ENCODE results near the gene DCAF4. TPM values are rescaled to one million over a fixed set of nuclear protein-coding genes. Genes with fewer than 3 reads are reported as not detected.
"Not testable (repeated sequence)": the region's sequence is repeated elsewhere in the genome, so short reads cannot be mapped to it uniquely, and the experiment has no call there.

Gene DCAF4
- total and polyA plus RNA-seq, 2 donors = 5.9 to 16.6 TPM

- peaks cover 3% of the 10 kb centered on the region for H3K36me3 ChIP-seq (ENCODE audit: insufficient read depth)
- 95% methylated on average over 8 of the region's 8 CpGs for WGBS
- no peak overlapping the region for H3K27ac ChIP-seq (ENCODE audit: low read depth)
- H3K4me3 ChIP-seq (ENCODE audit: low read depth, low read length) = no peak overlapping the region
- no peak for DNase-seq (ENCODE audit: extremely low spot score)
- no peaks in the 10 kb centered on the region for H3K4me1 ChIP-seq (ENCODE audit: insufficient read depth)
Observed at GRCh38 chr14:72980863-72981262, 54.6 kb downstream of the DCAF4 start.

GRCh38 chr14:72982146-72982708 is 56.0 kb downstream of the DCAF4 start:
- 85% methylated on average over 3 of the region's 3 CpGs for WGBS
- Histone ChIP-seq H3K4me1 (ENCODE audit: insufficient read depth) (no peaks in the 10 kb centered on the region), H3K4me3 (ENCODE audit: low read depth, low read length) (no peak overlapping the region), H3K36me3 (ENCODE audit: insufficient read depth) (peaks cover 3% of the 10 kb centered on the region), H3K27ac (ENCODE audit: low read depth) (no peak overlapping the region)
- DNase-seq (ENCODE audit: extremely low spot score) = no peak

DNA sequence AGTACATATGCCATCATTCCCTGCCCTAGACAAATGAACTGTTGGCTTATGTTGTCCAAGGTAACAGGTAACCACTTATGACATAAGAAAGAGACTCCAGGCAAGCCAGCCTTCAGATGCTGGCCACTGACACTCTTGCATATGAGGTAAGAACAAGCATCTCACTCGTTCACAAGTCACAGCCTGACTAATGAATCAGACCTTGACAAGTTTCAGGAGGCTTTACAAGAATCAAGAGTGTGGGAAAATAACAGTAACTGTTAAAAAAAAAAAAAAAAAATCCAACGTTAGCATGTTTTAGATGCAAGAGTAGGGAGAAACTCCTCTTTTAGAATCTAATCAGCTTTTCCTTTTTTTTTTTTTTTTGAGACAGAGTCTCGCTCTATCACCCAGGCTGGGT is 60.0 kb downstream of the DCAF4 start:
- DNase-seq (ENCODE audit: extremely low spot score) = no peak
- H3K27ac ChIP-seq (ENCODE audit: low read depth) = no peak overlapping the region
- no peak overlapping the region for H3K4me3 ChIP-seq (ENCODE audit: low read depth, low read length)
- no peaks in the 10 kb centered on the region for H3K4me1 ChIP-seq (ENCODE audit: insufficient read depth)
- H3K36me3 ChIP-seq (ENCODE audit: insufficient read depth) = peaks cover 3% of the 10 kb centered on the region
- WGBS = 81% methylated on average over 3 of the region's 3 CpGs

GRCh38 chr14:72986857-72987256 is 60.6 kb downstream of the DCAF4 start:
- 90% methylated on average over 2 of the region's 2 CpGs for WGBS
- H3K36me3 ChIP-seq (ENCODE audit: insufficient read depth) = no peaks in the 10 kb centered on the region

DNA sequence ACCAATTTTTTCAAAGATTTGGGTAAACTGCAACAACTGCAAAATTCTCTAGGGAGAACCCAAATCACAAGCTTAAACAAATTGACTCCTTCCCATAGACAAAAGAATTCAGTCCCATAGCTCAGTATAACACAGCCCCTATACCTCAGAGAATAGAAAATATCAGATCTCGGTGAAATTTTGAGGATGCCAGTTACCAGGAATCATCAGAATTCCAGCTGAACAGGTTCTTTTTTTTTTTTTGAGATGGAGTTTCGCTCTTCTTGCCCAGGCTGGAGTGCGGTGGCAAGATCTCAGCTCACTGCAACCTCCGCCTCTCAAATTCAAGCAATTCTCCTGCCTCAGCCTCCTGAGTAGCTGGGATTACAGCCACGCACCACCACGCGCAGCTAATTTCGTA is 63.9 kb downstream of the DCAF4 start:
- Histone ChIP-seq H3K4me1 (ENCODE audit: insufficient read depth) (no peaks in the 10 kb centered on the region), H3K4me3 (ENCODE audit: low read depth, low read length) (no peak overlapping the region), H3K27ac (ENCODE audit: low read depth) (no peak overlapping the region), H3K36me3 (ENCODE audit: insufficient read depth) (no peaks in the 10 kb centered on the region)
- DNase-seq (ENCODE audit: extremely low spot score) = no peak
- 97% methylated on average over 8 of the region's 8 CpGs for WGBS

More at GRCh38 chr14:72986857-72987256, 60.6 kb downstream of the DCAF4 start:
- Histone ChIP-seq H3K4me3 (ENCODE audit: low read depth, low read length) (no peak overlapping the region), H3K4me1 (ENCODE audit: insufficient read depth) (no peaks in the 10 kb centered on the region), H3K27ac (ENCODE audit: low read depth) (no peak overlapping the region)
- no peak for DNase-seq (ENCODE audit: extremely low spot score)

- Histone ChIP-seq H3K4me3 (ENCODE audit: low read depth, low read length) (no peak overlapping the region), H3K4me1 (ENCODE audit: insufficient read depth) (no peaks in the 10 kb centered on the region), H3K36me3 (ENCODE audit: insufficient read depth) (no peaks in the 10 kb centered on the region), H3K27ac (ENCODE audit: low read depth) (no peak overlapping the region)
- WGBS = 92% methylated on average over 6 of the region's 6 CpGs
- no peak for DNase-seq (ENCODE audit: extremely low spot score)
Observed at GRCh38 chr14:72996916-72997315, 70.7 kb downstream of the DCAF4 start.

GRCh38 chr14:72998252-72998903 is 72.1 kb downstream of the DCAF4 start:
- 94% methylated on average over 2 of the region's 2 CpGs for WGBS
- Histone ChIP-seq H3K27ac (ENCODE audit: low read depth) (no peak overlapping the region), H3K4me3 (ENCODE audit: low read depth, low read length) (no peak overlapping the region), H3K4me1 (ENCODE audit: insufficient read depth) (no peaks in the 10 kb centered on the region), H3K36me3 (ENCODE audit: insufficient read depth) (no peaks in the 10 kb centered on the region)
- DNase-seq (ENCODE audit: extremely low spot score) = no peak

DNA sequence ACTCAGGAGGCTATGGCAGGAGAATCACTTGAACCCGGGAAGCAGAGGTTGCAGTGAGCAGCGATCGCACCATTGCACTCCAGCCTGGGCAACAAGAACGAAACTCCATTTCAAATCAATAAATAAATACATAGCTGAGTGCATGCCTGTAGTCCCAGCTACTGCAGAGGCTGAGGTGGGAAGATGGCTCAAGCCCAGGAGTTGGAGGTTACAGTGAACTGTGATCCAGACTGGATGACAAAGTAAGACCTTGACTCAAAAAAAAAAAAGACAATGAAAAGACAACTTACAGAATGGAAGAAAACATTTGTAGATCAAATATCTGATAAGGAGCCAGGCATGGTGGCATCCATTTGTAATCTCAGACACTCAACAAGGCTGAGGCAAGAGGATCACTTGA is 73.1 kb downstream of the DCAF4 start:
- no peak overlapping the region for H3K27ac ChIP-seq (ENCODE audit: low read depth)
- no peak for DNase-seq (ENCODE audit: extremely low spot score)
- no peaks in the 10 kb centered on the region for H3K36me3 ChIP-seq (ENCODE audit: insufficient read depth)
- no peak overlapping the region for H3K4me3 ChIP-seq (ENCODE audit: low read depth, low read length)
- H3K4me1 ChIP-seq (ENCODE audit: insufficient read depth) = no peaks in the 10 kb centered on the region
- 97% methylated on average over 4 of the region's 4 CpGs for WGBS

DNA sequence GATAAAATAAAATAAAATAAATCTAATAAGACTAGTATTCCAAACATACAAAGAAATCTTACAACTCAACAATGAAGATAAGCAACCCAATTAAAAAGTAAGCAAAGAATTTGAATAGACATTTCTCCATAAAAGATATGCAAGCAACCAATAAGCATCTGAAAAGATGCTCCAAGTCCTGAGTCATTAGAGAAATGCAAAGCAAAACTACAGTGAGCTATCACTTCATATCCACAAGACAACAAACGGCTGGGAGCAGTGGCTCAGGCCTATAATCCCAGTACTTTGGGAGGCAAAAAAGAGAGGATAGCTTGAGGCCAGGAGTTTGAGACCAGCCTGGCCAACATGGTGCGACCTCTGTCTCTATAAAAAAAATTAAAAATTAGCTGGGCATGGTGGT is 73.8 kb downstream of the DCAF4 start:
- Histone ChIP-seq H3K4me1 (ENCODE audit: insufficient read depth) (no peaks in the 10 kb centered on the region), H3K36me3 (ENCODE audit: insufficient read depth) (no peaks in the 10 kb centered on the region), H3K4me3 (ENCODE audit: low read depth, low read length) (no peak overlapping the region), H3K27ac (ENCODE audit: low read depth) (no peak overlapping the region)
- no peak for DNase-seq (ENCODE audit: extremely low spot score)
- 89% methylated on average over 2 of the region's 2 CpGs for WGBS

DNA sequence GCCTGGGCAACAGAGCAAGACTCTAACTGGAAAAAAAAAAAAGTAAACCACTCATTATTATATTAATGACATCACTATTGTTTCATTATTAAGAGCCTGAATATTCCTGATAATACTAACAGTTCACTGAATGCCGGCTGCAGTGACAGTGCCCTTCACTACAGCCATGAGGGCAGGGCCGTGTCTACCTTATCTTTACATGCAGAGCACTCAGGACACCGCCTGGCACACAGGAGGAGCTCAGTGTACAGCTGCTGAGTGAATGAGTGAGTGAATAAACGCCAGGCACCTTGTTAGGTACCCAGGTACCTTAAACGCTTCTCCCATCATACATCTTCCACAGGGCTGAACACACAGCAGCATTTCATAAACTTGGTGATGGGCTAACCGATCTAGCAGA is 77.4 kb downstream of the DCAF4 start:
- H3K4me1 ChIP-seq (ENCODE audit: insufficient read depth) = no peaks in the 10 kb centered on the region
- WGBS = 87% methylated on average over 6 of the region's 6 CpGs
- no peak for DNase-seq (ENCODE audit: extremely low spot score)
- no peak overlapping the region for H3K4me3 ChIP-seq (ENCODE audit: low read depth, low read length)
- no peak overlapping the region for H3K27ac ChIP-seq (ENCODE audit: low read depth)
- H3K36me3 ChIP-seq (ENCODE audit: insufficient read depth) = no peaks in the 10 kb centered on the region

DNA sequence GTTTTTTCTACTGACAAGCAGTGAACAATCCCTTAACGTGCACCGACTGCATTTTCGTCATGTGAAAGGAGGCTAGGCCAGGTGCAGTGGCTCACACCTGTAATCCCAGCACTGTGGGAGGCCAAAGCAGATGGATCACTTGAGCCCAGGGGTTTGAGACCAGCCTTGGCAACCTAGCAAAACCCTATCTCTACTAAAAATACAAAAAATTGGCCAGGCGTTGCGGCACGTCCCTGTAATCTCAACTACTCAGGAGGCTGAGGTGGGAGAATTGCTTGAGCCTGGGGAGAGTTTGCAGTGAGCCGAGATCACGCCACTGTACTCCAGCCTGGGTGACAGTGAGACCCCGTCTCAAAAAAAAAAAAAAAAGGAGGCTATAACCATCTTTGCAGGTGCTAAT is 78.4 kb downstream of the DCAF4 start:
- not testable (repeated sequence) for H3K27ac ChIP-seq (ENCODE audit: low read depth); DNase-seq (ENCODE audit: extremely low spot score); H3K36me3 ChIP-seq (ENCODE audit: insufficient read depth); H3K4me3 ChIP-seq (ENCODE audit: low read depth, low read length); H3K4me1 ChIP-seq (ENCODE audit: insufficient read depth)
- WGBS = 93% methylated on average over 9 of the region's 9 CpGs

GRCh38 chr14:73007835-73008234 is 81.6 kb downstream of the DCAF4 start:
- DNase-seq (ENCODE audit: extremely low spot score) = no peak
- no peak overlapping the region for H3K4me3 ChIP-seq (ENCODE audit: low read depth, low read length)
- H3K27ac ChIP-seq (ENCODE audit: low read depth) = no peak overlapping the region
- H3K4me1 ChIP-seq (ENCODE audit: insufficient read depth) = no peaks in the 10 kb centered on the region
- no peaks in the 10 kb centered on the region for H3K36me3 ChIP-seq (ENCODE audit: insufficient read depth)
- WGBS = 89% methylated on average over 5 of the region's 5 CpGs

DNA sequence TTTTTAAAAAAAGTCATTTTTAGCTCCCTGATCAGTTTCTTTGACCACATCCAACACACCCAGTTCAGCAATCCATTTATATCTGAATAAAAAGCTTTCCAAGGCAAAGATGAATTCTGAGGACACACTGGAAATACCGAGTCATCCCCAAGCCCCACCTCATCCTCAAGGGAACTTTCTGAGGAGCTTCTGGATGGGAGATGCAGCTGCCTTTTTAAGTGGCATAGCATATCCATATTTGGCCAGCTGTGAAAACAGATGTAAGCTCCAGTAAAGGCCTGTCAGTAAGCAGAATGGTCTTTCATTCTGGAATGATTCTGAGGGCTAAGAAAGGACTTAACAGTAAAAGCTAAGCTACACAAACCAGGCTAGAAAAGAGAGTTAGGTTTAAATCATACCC is 82.2 kb downstream of the DCAF4 start:
- DNase-seq (ENCODE audit: extremely low spot score) = no peak
- Histone ChIP-seq H3K36me3 (ENCODE audit: insufficient read depth) (no peaks in the 10 kb centered on the region), H3K4me3 (ENCODE audit: low read depth, low read length) (no peak overlapping the region), H3K4me1 (ENCODE audit: insufficient read depth) (no peaks in the 10 kb centered on the region), H3K27ac (ENCODE audit: low read depth) (no peak overlapping the region)
- WGBS = 27% methylated on average over 1 of the region's 1 CpG
